HepG2 (cell line): Measurements from ENCODE around the gene HSPA1B. TPM values are rescaled to one million over a fixed set of nuclear protein-coding genes. Genes with fewer than 3 reads are reported as not detected.
A peak's percentile ranks its signal among the peaks of the same experiment; 100 is the strongest.

Experiments used
- CBX1 ChIP-seq: IDR thresholded peaks from one replicate; pipeline ENCODE4 v1.6.1; 2016; ENCODE audit warnings: antibody characterized with exemption, low read depth
- DNMT1 ChIP-seq: sonication (generic); formaldehyde crosslinking; IDR thresholded peaks from 2 replicates; pipeline ENCODE4 v1.5.1; 2020; ENCODE audit warnings: mild to moderate bottlenecking, missing genetic modification reagents
- GABPA ChIP-seq, 2 experiments: IDR thresholded peaks; 2 replicates each; pipeline ENCODE4 v1.6.1; 2011 to 2016; ENCODE audit warnings: low read depth in 2 of 2, low read length in 1 of 2, missing biosample characterization in 1 of 2, missing genetic modification characterization in 1 of 2
- HDAC1 ChIP-seq: sonication (generic); formaldehyde crosslinking; IDR thresholded peaks from 2 replicates; pipeline ENCODE4 v1.5.1; 2020; ENCODE audit warnings: mild to moderate bottlenecking, missing genetic modification reagents
- HOXD1 ChIP-seq: sonication (generic); formaldehyde crosslinking; IDR thresholded peaks from 2 replicates; pipeline ENCODE4 v1.5.0; 2020; ENCODE audit warnings: missing genetic modification reagents
- NFE2 ChIP-seq: sonication (generic); formaldehyde crosslinking; IDR thresholded peaks from 2 replicates; pipeline ENCODE4 v1.4.0; 2020; ENCODE audit warnings: missing genetic modification reagents
- NFKBIZ ChIP-seq: IDR thresholded peaks from 2 replicates; pipeline ENCODE4 v1.6.1; 2018; ENCODE audit warnings: missing genetic modification reagents, missing compliant biosample characterization
- PAF1 ChIP-seq: IDR thresholded peaks from 2 replicates; pipeline ENCODE4 v1.6.1; 2016; ENCODE audit warnings: missing genetic modification reagents, missing compliant biosample characterization
- PRDM4 ChIP-seq: sonication (generic); formaldehyde crosslinking; IDR thresholded peaks from 2 replicates; pipeline ENCODE4 v1.9.0; 2021; ENCODE audit warnings: missing genetic modification reagents, borderline replicate concordance
- SNRNP70 ChIP-seq: fragments of 200-400 bp; formaldehyde crosslinking; IDR thresholded peaks from 2 replicates; pipeline ENCODE4 v1.6.1; 2017; ENCODE audit warnings: mild to moderate bottlenecking, low read depth, low read length, moderate library complexity
- TRIM24 ChIP-seq: sonication (generic); formaldehyde crosslinking; IDR thresholded peaks from 2 replicates; pipeline ENCODE4 v1.8.0; 2022; ENCODE audit warnings: mild to moderate bottlenecking, missing genetic modification reagents
- YEATS2 ChIP-seq: sonication (generic); formaldehyde crosslinking; IDR thresholded peaks from 2 replicates; pipeline ENCODE4 v1.4.0; 2020; ENCODE audit warnings: missing genetic modification reagents, borderline replicate concordance
- ZMYM4 ChIP-seq: sonication (generic); formaldehyde crosslinking; IDR thresholded peaks from 2 replicates; pipeline ENCODE4 v1.8.1; 2023; ENCODE audit warnings: mild to moderate bottlenecking, missing genetic modification reagents
- ZNF557 ChIP-seq: sonication (generic); formaldehyde crosslinking; IDR thresholded peaks from 2 replicates; pipeline ENCODE4 v1.4.0; 2020; ENCODE audit warnings: missing genetic modification reagents
- ZNF605 ChIP-seq: sonication (generic); formaldehyde crosslinking; IDR thresholded peaks from 2 replicates; pipeline ENCODE4 v1.8.0; 2022; ENCODE audit warnings: mild to moderate bottlenecking, missing genetic modification reagents
- ZNF740 ChIP-seq: sonication (generic); formaldehyde crosslinking; IDR thresholded peaks from 2 replicates; pipeline ENCODE4 v1.4.0; 2020; ENCODE audit warnings: missing genetic modification reagents
- polyA plus RNA-seq, 8 experiments: library from polyadenylated mRNA; depleted of rRNA in 3 of 8; stranded (reverse) in 7 of 8; unstranded in 1 of 8; fragments of >200 nt; fragmentation: Illumina TruSeq in 4 of 8; extraction: Trizol in 4 of 8; gene quantifications; 2 replicates each; pipeline versions ENCODE4 v1.2.1 to v1.2.3, GENCODE V29; 2011 to 2016; ENCODE audit warnings: low read depth in 4 of 8, missing spikeins in 1 of 8, mixed read lengths in 1 of 8; ENCODE audit not compliant: insufficient read depth in 1 of 8
- total RNA-seq, 5 experiments: library from RNA; depleted of rRNA; stranded (reverse); fragments of >200 nt; fragmentation: Illumina TruSeq; extraction: Trizol; gene quantifications; 2 replicates each; pipeline ENCODE4 v1.2.3, GENCODE V29; 2016; ENCODE audit warnings: low read depth in 1 of 5
- TF ChIP-seq, protein P1 (sequence below): sonication (generic); formaldehyde crosslinking; conservative IDR thresholded peaks from 2 replicates; pipeline ENCODE4 v1.8.0; 2022; ENCODE audit warnings: missing genetic modification reagents
- TF ChIP-seq, protein P2 (sequence below): sonication (generic); formaldehyde crosslinking; IDR thresholded peaks from 2 replicates; pipeline ENCODE4 v1.8.0; 2022; ENCODE audit warnings: missing genetic modification reagents, mild to moderate bottlenecking, moderate library complexity, borderline replicate concordance
- TF ChIP-seq, protein P3 (sequence below): sonication (generic); formaldehyde crosslinking; IDR thresholded peaks from 2 replicates; pipeline ENCODE4 v1.4.0; 2020; ENCODE audit warnings: mild to moderate bottlenecking, low read depth, missing genetic modification reagents
- TF ChIP-seq, protein P4 (sequence below): sonication (generic); formaldehyde crosslinking; conservative IDR thresholded peaks from 2 replicates; pipeline ENCODE4 v1.5.0; 2020; ENCODE audit warnings: missing genetic modification reagents

The HSPA1B gene
- total and polyA plus RNA-seq, 2 of the 13 experiments (the other 11 are each of a cell fraction or from before 2014, with no cell fraction given): 26.0 to 186 TPM

- TF ChIP-seq PRDM4 (CRISPR knock-in tag): no peak
- TF ChIP-seq HOXD1: peak; percentile 76; the same call in 1 of the 2 replicates
- 0 out of 2 replicates have a peak, but pooled peaks have one; percentile 67 for TF ChIP-seq ZNF557 (CRISPR knock-in tag)
- TF ChIP-seq, protein P1, sequence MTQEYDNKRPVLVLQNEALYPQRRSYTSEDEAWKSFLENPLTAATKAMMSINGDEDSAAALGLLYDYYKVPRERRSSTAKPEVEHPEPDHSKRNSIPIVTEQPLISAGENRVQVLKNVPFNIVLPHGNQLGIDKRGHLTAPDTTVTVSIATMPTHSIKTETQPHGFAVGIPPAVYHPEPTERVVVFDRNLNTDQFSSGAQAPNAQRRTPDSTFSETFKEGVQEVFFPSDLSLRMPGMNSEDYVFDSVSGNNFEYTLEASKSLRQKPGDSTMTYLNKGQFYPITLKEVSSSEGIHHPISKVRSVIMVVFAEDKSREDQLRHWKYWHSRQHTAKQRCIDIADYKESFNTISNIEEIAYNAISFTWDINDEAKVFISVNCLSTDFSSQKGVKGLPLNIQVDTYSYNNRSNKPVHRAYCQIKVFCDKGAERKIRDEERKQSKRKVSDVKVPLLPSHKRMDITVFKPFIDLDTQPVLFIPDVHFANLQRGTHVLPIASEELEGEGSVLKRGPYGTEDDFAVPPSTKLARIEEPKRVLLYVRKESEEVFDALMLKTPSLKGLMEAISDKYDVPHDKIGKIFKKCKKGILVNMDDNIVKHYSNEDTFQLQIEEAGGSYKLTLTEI (CRISPR knock-in tag): no peak
- TF ChIP-seq TRIM24: no peak
- no peak for TF ChIP-seq CBX1
- no peak for TF ChIP-seq NFKBIZ
- peak; percentile 14; the same call in 1 of the 2 replicates for TF ChIP-seq GABPA (IDR thresholded peaks at IDR 0.05; ENCODE audit: low read depth, low read length)
- TF ChIP-seq GABPA (CRISPR knock-in tag; IDR thresholded peaks at IDR 0.05; ENCODE audit: low read depth): no peak
- peak; percentile 81 for TF ChIP-seq ZMYM4 (CRISPR knock-in tag)
- peak; percentile 54; the same call in 1 of the 2 replicates for TF ChIP-seq ZNF605 (CRISPR knock-in tag)
- no peak for TF ChIP-seq NFE2 (CRISPR knock-in tag)
- TF ChIP-seq, protein P2, sequence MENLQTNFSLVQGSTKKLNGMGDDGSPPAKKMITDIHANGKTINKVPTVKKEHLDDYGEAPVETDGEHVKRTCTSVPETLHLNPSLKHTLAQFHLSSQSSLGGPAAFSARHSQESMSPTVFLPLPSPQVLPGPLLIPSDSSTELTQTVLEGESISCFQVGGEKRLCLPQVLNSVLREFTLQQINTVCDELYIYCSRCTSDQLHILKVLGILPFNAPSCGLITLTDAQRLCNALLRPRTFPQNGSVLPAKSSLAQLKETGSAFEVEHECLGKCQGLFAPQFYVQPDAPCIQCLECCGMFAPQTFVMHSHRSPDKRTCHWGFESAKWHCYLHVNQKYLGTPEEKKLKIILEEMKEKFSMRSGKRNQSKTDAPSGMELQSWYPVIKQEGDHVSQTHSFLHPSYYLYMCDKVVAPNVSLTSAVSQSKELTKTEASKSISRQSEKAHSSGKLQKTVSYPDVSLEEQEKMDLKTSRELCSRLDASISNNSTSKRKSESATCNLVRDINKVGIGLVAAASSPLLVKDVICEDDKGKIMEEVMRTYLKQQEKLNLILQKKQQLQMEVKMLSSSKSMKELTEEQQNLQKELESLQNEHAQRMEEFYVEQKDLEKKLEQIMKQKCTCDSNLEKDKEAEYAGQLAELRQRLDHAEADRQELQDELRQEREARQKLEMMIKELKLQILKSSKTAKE (CRISPR knock-in tag): peak; percentile 37; the same call in 1 of the 2 replicates
- TF ChIP-seq, protein P3, sequence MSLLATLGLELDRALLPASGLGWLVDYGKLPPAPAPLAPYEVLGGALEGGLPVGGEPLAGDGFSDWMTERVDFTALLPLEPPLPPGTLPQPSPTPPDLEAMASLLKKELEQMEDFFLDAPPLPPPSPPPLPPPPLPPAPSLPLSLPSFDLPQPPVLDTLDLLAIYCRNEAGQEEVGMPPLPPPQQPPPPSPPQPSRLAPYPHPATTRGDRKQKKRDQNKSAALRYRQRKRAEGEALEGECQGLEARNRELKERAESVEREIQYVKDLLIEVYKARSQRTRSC: no peak
- TF ChIP-seq, protein P4, sequence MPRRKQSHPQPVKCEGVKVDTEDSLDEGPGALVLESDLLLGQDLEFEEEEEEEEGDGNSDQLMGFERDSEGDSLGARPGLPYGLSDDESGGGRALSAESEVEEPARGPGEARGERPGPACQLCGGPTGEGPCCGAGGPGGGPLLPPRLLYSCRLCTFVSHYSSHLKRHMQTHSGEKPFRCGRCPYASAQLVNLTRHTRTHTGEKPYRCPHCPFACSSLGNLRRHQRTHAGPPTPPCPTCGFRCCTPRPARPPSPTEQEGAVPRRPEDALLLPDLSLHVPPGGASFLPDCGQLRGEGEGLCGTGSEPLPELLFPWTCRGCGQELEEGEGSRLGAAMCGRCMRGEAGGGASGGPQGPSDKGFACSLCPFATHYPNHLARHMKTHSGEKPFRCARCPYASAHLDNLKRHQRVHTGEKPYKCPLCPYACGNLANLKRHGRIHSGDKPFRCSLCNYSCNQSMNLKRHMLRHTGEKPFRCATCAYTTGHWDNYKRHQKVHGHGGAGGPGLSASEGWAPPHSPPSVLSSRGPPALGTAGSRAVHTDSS (CRISPR knock-in tag): no peak
- no peak; the same call in 1 of the 2 replicates for TF ChIP-seq YEATS2
- TF ChIP-seq PAF1 (CRISPR knock-in tag): no peak
- TF ChIP-seq SNRNP70: no peak
- TF ChIP-seq HDAC1 (CRISPR knock-in tag): peak; percentile 39; the same call in 1 of the 2 replicates
- TF ChIP-seq DNMT1 (CRISPR knock-in tag): no peak
- no peak; the same call in 1 of the 2 replicates for TF ChIP-seq ZNF740 (CRISPR knock-in tag)
Measured at GRCh38 chr6:31815025-31815838, 12.3 kb upstream of the HSPA1B start, which contains the start of the genes HSPA1A and HSPA1L (continued).
